ENCODE results near the gene STING1.
"Not testable (repeated sequence)": the region's sequence is repeated elsewhere in the genome, so short reads cannot be mapped to it uniquely, and the experiment has no call there.

Gene STING1

DNA sequence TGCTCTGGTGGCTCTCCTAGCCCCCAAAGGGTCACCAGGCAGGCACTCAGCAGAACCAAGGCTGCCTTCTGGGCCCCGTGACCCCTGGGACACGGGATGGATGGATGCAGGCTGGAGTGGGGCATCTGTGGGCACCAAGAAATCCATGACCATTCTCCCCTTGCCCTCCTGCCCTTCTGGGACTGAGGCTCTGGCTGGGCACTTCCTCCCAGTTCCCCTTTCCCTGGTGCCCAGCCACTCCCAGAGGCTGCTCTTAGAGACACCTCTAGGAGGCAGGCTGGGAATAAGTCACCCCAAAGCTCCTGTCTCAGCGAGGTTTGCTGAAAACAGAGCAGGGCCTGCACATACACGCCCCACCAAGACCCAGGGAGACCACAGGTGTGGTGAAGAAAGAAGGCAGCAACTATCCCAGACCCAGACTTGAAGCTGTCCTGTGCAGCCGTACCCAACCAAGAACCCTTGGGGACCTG lies 943 bp downstream of the STING1 start:
- TF ChIP-seq, protein P1, sequence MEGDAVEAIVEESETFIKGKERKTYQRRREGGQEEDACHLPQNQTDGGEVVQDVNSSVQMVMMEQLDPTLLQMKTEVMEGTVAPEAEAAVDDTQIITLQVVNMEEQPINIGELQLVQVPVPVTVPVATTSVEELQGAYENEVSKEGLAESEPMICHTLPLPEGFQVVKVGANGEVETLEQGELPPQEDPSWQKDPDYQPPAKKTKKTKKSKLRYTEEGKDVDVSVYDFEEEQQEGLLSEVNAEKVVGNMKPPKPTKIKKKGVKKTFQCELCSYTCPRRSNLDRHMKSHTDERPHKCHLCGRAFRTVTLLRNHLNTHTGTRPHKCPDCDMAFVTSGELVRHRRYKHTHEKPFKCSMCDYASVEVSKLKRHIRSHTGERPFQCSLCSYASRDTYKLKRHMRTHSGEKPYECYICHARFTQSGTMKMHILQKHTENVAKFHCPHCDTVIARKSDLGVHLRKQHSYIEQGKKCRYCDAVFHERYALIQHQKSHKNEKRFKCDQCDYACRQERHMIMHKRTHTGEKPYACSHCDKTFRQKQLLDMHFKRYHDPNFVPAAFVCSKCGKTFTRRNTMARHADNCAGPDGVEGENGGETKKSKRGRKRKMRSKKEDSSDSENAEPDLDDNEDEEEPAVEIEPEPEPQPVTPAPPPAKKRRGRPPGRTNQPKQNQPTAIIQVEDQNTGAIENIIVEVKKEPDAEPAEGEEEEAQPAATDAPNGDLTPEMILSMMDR (IDR thresholded peaks at IDR 0.05; ENCODE audit: extremely low read depth, missing control alignments): no peak
- no peak for DNase-seq (ENCODE audit: low spot score)

GRCh38 chr5:139481122-139481533 lies 1.4 kb downstream of the STING1 start:
- DNase-seq (ENCODE audit: low spot score): no peak
- TF ChIP-seq, protein P1 (IDR thresholded peaks at IDR 0.05; ENCODE audit: extremely low read depth, missing control alignments): no peak

DNA sequence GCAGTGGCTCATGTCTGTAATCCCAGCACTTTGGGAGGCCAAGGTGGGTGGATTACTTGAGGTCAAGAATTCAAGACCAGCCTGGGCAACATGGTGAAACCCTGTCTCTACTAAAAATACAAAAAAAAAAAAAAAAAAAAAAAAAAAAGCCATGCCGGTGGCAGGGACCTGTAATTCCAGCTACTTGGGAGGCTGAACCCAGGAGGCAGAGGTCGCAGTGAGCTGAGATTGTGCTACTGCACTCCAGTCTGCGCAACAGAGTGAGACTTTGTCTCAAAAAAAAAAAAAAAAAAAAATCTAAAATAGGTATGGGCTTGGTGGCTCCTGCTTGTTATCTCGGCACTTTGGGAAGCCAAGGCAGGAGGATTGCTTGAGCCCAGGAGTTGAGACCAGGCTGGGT lies 2.8 kb downstream of the STING1 start:
- DNase-seq (ENCODE audit: low spot score): not testable (repeated sequence)

- not testable (repeated sequence) for DNase-seq (ENCODE audit: low spot score)
These were observed 3.7 kb downstream of the STING1 start for GRCh38 chr5:139478657-139479423.

GRCh38 chr5:139475865-139476617 lies 6.5 kb downstream of the STING1 start:
- DNase-seq (ENCODE audit: low spot score): no peak

GRCh38 chr5:139474890-139475791 lies 7.4 kb downstream of the STING1 start:
- TF ChIP-seq, protein P1 (IDR thresholded peaks at IDR 0.05; ENCODE audit: extremely low read depth, missing control alignments): no peak
- no peak for DNase-seq (ENCODE audit: low spot score)

More at GRCh38 chr5:139475865-139476617, 6.5 kb downstream of the STING1 start:
- TF ChIP-seq, protein P1 (IDR thresholded peaks at IDR 0.05; ENCODE audit: extremely low read depth, missing control alignments): no peak

DNA sequence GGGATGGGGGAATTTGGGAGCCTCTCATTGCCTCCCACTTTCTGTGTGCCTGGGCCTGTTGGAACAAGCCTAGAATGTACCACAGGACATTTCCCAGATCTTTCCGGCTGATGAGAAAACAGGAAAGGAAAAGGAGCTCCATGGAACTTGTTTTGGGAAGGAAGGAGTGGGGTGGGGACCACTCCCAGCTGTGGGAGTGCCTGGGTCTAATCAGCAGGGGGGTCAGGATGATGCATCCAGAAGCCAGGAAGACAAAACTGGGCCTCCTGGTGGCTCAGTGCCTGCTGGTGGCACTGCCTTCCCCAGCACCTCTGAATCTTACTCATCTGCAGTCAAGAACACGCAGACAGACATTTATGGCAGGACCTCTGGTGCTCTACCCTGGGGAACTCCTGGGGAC lies 9.0 kb downstream of the STING1 start:
- TF ChIP-seq, protein P1 (IDR thresholded peaks at IDR 0.05; ENCODE audit: extremely low read depth, missing control alignments): no peak
- DNase-seq (ENCODE audit: low spot score): no peak

DNA sequence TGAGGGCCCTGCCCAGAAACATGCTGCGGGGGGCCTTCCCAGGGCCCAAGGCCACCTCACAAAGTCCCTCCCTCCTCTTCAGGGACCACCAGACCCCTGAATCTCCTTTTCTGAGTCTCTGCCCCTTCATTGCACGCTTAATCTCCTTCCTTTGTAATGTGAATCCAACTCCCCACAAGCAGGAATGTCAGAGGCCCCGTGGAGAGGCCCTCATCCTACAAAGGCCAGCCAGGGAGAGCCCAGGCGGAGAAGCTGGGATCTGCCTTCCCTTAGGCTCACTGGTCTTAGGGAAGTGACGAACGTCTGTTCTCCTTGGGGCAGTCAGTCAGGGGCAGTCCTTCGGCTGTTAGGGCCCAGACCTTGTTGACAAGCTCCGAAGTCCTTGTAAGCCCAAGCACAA lies 9.5 kb downstream of the STING1 start:
- TF ChIP-seq, protein P1 (IDR thresholded peaks at IDR 0.05; ENCODE audit: extremely low read depth, missing control alignments): no peak
- DNase-seq (ENCODE audit: low spot score): no peak
